ENCODE results near the gene FAF1. TPM values are rescaled to one million over a fixed set of nuclear protein-coding genes. Genes with fewer than 3 reads are reported as not detected.
"Not testable (repeated sequence)": the region's sequence is repeated elsewhere in the genome, so short reads cannot be mapped to it uniquely, and the experiment has no call there.

The FAF1 gene
- total RNA-seq, 1 donor from 2014 or later: 58.8 TPM

DNA sequence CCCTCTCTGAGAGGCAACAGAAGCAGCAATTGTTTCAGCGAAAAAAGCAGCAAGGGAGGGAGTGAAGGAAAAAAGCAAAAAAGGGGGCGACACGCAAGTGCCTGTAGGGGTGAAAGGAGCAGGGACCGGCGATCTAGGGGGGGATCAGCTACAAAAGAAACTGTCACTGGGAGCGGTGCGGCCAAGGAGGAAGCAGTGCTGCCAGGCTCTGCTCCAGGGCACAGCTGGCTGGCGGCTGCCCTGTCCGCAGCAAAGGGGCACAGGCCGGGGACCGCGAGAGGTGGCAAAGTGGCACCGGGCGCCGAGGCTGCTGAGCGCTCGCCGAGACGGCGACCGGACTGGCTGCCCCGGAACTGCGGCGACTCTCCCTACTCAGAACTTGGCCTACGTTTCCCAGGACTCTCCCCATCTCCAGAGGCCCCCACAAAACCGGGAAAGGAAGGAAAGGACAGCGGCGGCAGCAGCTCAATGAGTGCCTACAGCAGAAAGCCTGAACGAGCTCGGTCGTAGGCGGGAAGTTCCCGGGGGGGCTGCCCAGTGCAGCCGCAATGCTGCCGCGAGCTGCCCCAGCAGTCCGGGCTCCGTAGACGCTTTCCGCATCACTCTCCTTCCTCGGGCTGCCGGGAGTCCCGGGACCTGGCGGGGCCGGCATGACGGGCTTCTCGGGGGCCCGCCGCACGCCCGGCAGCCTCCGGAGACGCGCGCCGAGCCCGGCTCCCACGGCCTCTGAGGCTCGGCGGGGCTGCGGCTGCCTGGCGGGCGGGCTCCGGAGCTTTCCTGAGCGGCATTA lies 8.9 kb upstream of the FAF1 start:
- H3K4me1 Mint-ChIP-seq (ENCODE audit: low read depth): peaks cover 45% of the 10 kb centered on the region
- peak overlapping the region; percentile 99 for H3K4me3 Mint-ChIP-seq
- H3K36me3 Mint-ChIP-seq (ENCODE audit: low read depth): peaks cover 17% of the 10 kb centered on the region
- H3K27me3 Mint-ChIP-seq (ENCODE audit: insufficient read depth): peaks cover 10% of the 10 kb centered on the region
- H3K27ac Mint-ChIP-seq: peak overlapping the region; percentile 98
- no peaks in the 10 kb centered on the region for H3K9me3 Mint-ChIP-seq
- peak; percentile 40 for DNase-seq (ENCODE audit: low spot score)
- intact Hi-C loops (cut with micrococcal nuclease): loop anchor here (1.0 to 5.0 kb wide), 6 partner anchors 8 to 1758 kb away; partner anchors contain the start of genes BTF3L4, FAF1, TXNDC12 and ZYG11B

DNA sequence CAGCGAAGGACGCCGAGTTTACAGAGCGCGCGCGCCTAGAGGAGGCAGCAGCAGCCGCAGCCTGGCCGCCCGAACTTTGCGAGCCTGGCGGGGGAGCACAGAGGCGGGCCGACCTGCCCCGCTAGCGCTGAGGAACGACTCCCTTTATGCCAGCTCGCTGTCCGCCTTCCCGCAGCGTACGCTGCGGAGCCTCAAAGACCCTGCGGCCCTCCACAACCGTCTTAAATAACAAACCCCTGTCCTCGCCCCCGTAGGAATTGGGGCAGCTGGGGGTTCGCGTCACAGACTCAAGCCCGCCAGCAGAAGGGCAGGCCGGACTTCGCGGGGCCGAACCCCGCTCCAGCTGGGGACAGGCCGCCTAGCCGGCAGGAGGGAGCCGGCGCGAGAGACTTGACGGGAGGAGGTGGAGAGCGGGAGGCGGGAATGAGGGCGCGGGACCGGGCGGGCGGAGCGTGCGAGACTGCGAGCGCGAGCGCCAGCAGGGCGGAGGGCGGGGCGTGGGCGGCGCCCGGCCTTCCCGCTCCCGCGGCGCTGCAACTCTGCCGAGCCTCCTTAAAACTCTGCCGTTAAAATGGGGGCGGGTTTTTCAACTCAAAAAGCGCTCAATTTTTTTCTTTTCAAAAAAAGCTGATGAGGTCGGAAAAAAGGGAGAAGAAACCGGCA lies 8.2 kb upstream of the FAF1 start:
- H3K27me3 Mint-ChIP-seq (ENCODE audit: insufficient read depth): peaks cover 10% of the 10 kb centered on the region
- peak overlapping the region; percentile 99 for H3K4me3 Mint-ChIP-seq
- intact Hi-C loops (cut with micrococcal nuclease): loop anchor here (1.0 to 5.0 kb wide), 5 partner anchors 8 to 1759 kb away; partner anchors contain the start of genes BTF3L4, FAF1, TXNDC12 and ZYG11B
- H3K36me3 Mint-ChIP-seq (ENCODE audit: low read depth): peaks cover 10% of the 10 kb centered on the region
- H3K27ac Mint-ChIP-seq: peak overlapping the region; percentile 98
- H3K9me3 Mint-ChIP-seq: no peaks in the 10 kb centered on the region
- peaks cover 39% of the 10 kb centered on the region for H3K4me1 Mint-ChIP-seq (ENCODE audit: low read depth)
- DNase-seq (ENCODE audit: low spot score): peak; percentile 82

DNA sequence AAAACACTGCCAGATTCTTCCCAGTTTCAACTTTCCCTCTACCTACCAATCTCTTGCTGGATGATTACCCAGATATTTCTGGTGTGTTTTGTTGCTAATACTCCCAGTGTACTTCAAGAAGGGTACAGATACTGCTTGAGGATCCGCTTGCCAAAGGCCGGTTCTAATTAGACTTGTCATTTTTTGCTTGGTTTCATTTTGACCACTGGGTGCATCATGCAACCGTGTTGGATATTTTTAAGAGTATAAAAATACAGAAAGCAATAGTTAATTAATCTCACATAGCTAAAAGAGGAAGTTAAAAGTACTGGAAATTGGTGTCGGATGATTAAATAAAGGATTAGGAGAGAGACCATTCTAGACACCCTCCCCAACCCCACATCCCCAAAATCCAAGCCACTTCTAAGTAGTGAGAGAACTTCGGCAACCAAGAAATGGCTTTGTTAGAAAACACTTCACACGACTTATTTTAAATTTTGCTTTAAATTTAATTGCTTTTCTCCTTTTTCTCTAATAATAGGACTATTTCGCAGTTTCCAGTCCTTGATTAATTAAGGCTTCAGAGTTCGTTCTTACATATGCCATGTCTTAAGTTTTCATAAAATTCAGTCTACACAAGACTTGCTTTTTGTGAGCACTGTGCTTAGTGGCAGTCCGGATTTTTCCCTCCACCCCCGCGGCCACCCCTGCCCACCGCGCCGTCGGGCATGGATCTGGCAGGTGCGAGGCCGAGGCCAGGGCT lies 7.5 kb upstream of the FAF1 start:
- H3K36me3 Mint-ChIP-seq (ENCODE audit: low read depth): peaks cover 7% of the 10 kb centered on the region
- intact Hi-C loops (cut with micrococcal nuclease): loop anchor here (1.0 to 5.0 kb wide), 5 partner anchors 7 to 1760 kb away; partner anchors contain the start of genes BTF3L4, FAF1, TXNDC12 and ZYG11B
- peak overlapping the region; percentile 99 for H3K4me3 Mint-ChIP-seq
- H3K9me3 Mint-ChIP-seq: no peaks in the 10 kb centered on the region
- peaks cover 37% of the 10 kb centered on the region for H3K4me1 Mint-ChIP-seq (ENCODE audit: low read depth)
- no peak for DNase-seq (ENCODE audit: low spot score)
- H3K27ac Mint-ChIP-seq: peak overlapping the region; percentile 84
- peaks cover 13% of the 10 kb centered on the region for H3K27me3 Mint-ChIP-seq (ENCODE audit: insufficient read depth)

DNA sequence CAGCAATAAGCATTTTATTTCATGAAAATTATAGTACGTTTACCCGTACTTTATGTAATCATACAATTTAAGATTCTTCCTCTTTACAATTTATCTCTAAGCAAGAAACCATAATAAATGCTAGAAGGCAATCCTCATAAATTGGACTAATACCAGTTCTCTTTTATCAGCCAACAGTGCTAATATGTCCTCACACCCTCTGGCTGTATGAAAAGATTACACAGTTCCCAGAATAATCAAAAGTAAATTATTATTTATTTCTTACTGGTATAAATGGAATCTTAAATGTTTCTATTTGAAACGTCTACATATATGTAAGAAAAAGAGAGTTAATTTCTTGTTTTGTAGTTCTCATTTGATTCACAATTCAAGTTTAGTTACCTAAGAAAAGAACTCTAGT lies 6.9 kb upstream of the FAF1 start:
- H3K4me3 Mint-ChIP-seq: peak overlapping the region; percentile 99
- H3K27me3 Mint-ChIP-seq (ENCODE audit: insufficient read depth): peaks cover 13% of the 10 kb centered on the region
- intact Hi-C loops (cut with micrococcal nuclease): loop anchor here (5.0 kb wide), 2 partner anchors 1090 to 1760 kb away; partner anchors contain the start of genes BTF3L4, TXNDC12 and ZYG11B
- no peak overlapping the region for H3K27ac Mint-ChIP-seq
- H3K9me3 Mint-ChIP-seq: no peaks in the 10 kb centered on the region
- H3K36me3 Mint-ChIP-seq (ENCODE audit: low read depth): peaks cover 5% of the 10 kb centered on the region
- no peak for DNase-seq (ENCODE audit: low spot score)
- H3K4me1 Mint-ChIP-seq (ENCODE audit: low read depth): peaks cover 34% of the 10 kb centered on the region

DNA sequence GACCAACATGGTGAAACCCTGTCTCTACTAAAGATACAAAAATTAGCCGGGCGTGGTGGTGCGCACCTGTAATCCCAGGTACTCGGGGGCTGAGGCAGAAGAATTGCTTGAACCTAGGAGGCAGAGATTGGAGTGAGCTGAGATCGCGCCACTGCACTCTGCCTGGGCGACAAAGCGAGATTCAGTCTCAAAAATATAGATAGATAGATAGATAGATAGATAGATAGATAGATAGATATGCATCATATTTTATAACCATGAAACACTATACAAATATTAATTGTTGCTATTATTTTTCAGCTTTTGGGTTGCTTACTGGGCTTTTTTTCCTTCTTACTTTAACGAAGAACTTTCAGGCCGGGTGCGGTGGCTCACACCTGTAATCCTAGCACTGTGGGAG lies 4.8 kb upstream of the FAF1 start:
- Mint-ChIP-seq H3K36me3 (ENCODE audit: low read depth) (peaks cover 7% of the 10 kb centered on the region), H3K27ac (no peak overlapping the region), H3K4me1 (ENCODE audit: low read depth) (peaks cover 21% of the 10 kb centered on the region), H3K27me3 (ENCODE audit: insufficient read depth) (peaks cover 13% of the 10 kb centered on the region), H3K4me3 (no peak overlapping the region), H3K9me3 (no peaks in the 10 kb centered on the region)
- intact Hi-C loops (cut with micrococcal nuclease): loop anchor here (5.0 kb wide), 3 partner anchors 912 to 1762 kb away; partner anchors contain the start of genes BTF3L4, NRDC, TXNDC12 and ZYG11B
- DNase-seq (ENCODE audit: low spot score): no peak

DNA sequence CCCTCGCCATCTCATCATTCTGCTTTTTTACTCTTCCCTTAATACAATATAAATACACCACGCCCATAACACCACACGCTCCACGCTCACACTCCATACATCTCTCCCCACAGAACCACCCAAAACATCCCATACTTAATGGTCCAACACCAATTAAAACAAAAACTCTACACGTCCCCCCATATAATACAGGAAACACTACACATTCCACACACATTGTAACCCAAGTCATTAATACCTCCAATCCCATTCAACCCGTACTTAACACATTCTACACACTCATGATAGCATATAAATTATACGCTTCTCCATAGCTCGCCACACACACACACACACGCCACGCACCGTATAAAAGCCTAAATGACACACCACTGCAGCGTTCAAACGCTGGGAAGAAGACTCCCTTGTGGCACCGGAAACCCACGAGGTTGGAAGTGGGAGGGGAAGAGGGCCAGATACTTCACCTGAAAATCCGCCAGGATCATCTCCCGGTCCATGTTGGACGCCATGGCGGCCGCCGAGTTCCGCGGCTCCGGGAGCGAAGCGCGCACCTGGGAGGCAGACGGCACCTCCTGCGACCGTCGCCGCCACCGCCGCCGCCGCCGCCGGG lies 659 bp downstream of the FAF1 start:
- Mint-ChIP-seq H3K27me3 (ENCODE audit: insufficient read depth) (peaks cover 8% of the 10 kb centered on the region), H3K4me1 (ENCODE audit: low read depth) (peaks cover 23% of the 10 kb centered on the region), H3K27ac (peak overlapping the region; percentile 50), H3K9me3 (no peaks in the 10 kb centered on the region), H3K36me3 (ENCODE audit: low read depth) (peaks cover 8% of the 10 kb centered on the region), H3K4me3 (peak overlapping the region; percentile 87)
- no peak for DNase-seq (ENCODE audit: low spot score)
- intact Hi-C loops (cut with micrococcal nuclease): no loop called here

DNA sequence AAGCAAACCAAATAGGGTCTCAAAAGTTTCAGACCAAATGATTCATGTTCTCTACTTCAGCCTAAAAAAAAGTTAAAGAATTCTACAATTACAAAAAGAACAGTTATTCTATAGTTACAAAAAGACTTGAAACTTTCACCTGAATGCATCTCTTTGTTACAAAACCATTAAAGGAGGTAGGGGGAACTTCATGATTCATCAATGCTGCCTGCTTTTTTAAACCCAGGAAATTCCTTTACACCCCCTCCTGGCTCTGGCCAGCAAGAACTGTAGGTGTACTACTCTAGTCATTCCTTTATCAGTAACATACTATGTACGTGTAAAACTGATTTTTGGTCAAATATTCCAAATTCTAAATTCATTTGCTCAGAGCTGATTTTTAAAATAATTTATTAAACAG lies 5.0 kb downstream of the FAF1 start:
- intact Hi-C loops (cut with micrococcal nuclease): no loop called here
- H3K4me1 Mint-ChIP-seq (ENCODE audit: low read depth): peaks cover 24% of the 10 kb centered on the region
- H3K27ac Mint-ChIP-seq: no peak overlapping the region
- H3K9me3 Mint-ChIP-seq: no peaks in the 10 kb centered on the region
- no peak overlapping the region for H3K4me3 Mint-ChIP-seq
- no peak for DNase-seq (ENCODE audit: low spot score)
- H3K36me3 Mint-ChIP-seq (ENCODE audit: low read depth): peaks cover 4% of the 10 kb centered on the region
- H3K27me3 Mint-ChIP-seq (ENCODE audit: insufficient read depth): no peaks in the 10 kb centered on the region

DNA sequence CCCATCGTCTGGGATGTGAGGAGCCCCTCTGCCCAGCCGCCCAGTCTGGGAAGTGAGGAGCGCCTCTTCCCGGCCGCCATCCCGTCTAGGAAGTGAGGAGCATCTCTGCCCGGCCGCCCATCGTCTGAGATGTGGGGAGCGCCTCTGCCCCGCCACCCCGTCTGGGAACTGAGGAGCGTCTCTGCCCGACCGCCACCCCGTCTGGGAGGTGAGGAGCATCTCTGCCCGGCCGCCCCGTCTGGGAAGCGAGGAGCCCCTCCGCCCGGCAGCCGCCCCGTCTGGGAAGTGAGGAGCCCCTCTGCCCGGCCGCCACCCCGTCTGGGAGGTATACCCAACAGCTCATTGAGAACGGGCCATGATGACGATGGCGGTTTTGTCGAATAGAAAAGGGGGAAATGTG lies 7.5 kb downstream of the FAF1 start:
- H3K27ac Mint-ChIP-seq; intact Hi-C loops (cut with micrococcal nuclease); DNase-seq (ENCODE audit: low spot score); H3K9me3 Mint-ChIP-seq; H3K36me3 Mint-ChIP-seq (ENCODE audit: low read depth); H3K4me3 Mint-ChIP-seq; H3K27me3 Mint-ChIP-seq (ENCODE audit: insufficient read depth): not testable (repeated sequence)
- peaks cover 22% of the 10 kb centered on the region for H3K4me1 Mint-ChIP-seq (ENCODE audit: low read depth)

DNA sequence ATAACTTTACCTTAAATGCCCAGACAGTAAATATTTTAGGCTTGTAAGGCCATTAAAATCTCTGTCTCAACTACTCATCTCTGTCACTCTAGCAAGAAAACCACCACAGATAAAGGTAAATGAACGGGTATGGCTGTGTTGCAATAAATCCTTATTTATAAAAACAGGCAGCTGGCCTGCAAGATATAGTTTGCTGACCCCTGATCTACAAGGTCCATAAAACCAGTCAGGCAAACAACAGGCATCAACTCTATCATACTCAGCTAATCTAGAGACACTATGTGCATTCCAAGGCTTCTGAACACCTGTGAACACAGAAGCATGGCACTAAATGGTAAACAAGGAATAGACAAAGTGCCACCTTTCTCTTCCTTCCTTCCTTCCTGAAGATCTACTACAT lies 9.7 kb downstream of the FAF1 start:
- no peak for DNase-seq (ENCODE audit: low spot score)
- no peak overlapping the region for H3K4me3 Mint-ChIP-seq
- intact Hi-C loops (cut with micrococcal nuclease): no loop called here
- no peaks in the 10 kb centered on the region for H3K9me3 Mint-ChIP-seq
- H3K27ac Mint-ChIP-seq: no peak overlapping the region
- peaks cover 17% of the 10 kb centered on the region for H3K4me1 Mint-ChIP-seq (ENCODE audit: low read depth)
- H3K27me3 Mint-ChIP-seq (ENCODE audit: insufficient read depth): no peaks in the 10 kb centered on the region
- peaks cover 7% of the 10 kb centered on the region for H3K36me3 Mint-ChIP-seq (ENCODE audit: low read depth)

DNA sequence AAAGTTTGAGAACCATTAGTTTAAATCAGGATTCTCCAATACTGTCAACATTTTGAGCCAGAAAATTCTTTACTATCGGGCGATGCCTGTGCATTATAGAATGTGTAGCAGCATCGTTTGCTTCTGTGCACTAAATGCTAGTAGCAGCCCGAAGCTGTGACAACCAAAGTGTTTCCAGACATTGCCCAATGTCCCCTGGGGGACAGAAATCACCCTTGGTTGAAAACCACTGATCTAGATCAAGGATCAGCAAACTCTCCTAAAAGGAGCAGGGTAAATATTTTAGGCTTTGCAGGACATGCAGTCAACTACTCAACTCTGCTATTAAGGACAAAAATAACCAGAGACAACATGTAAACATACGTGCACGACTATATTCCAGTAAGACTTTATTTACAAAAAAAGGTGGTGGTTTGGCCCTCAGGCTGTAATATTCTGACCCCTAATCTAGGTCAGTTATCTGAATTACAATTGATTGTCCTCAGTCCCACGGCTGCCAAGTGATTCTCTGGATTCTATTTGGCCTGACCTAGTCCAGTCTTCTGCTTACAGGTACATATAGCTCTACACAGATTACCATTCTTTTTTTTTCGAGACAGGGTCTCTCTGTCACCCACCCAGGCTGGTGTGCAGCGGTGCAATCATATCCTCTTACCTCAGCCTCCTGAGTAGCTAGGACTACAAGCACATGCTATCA lies 10.6 kb downstream of the FAF1 start:
- Mint-ChIP-seq H3K27me3 (ENCODE audit: insufficient read depth) (no peaks in the 10 kb centered on the region), H3K4me1 (ENCODE audit: low read depth) (peaks cover 17% of the 10 kb centered on the region), H3K9me3 (no peaks in the 10 kb centered on the region), H3K36me3 (ENCODE audit: low read depth) (peaks cover 7% of the 10 kb centered on the region), H3K4me3 (no peak overlapping the region), H3K27ac (no peak overlapping the region)
- intact Hi-C loops (cut with micrococcal nuclease): no loop called here
- no peak for DNase-seq (ENCODE audit: low spot score)

DNA sequence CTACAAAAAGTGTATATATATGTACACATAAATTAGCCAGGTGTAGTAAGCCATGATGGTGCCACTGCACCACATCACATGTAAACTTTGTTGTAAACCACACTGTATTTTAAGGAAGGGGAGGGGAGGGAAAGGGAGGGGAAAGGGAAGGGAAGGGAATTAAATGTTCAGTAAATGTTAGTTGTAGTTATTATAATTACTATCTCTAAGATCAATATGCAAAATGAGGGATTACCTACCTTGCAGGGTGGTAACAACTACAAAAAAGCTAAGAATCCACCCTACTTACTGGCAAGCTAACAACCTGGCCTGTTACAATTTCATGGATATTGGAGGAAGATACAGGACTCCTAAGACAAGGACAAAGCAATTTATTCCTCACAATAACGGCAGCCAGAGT lies 17.7 kb downstream of the FAF1 start:
- no peak for DNase-seq (ENCODE audit: low spot score)
- Mint-ChIP-seq H3K36me3 (ENCODE audit: low read depth) (peaks cover 1% of the 10 kb centered on the region), H3K4me1 (ENCODE audit: low read depth) (peaks cover 5% of the 10 kb centered on the region), H3K27me3 (ENCODE audit: insufficient read depth) (no peaks in the 10 kb centered on the region), H3K27ac (no peak overlapping the region), H3K4me3 (no peak overlapping the region), H3K9me3 (no peaks in the 10 kb centered on the region)
- intact Hi-C loops (cut with micrococcal nuclease): no loop called here

DNA sequence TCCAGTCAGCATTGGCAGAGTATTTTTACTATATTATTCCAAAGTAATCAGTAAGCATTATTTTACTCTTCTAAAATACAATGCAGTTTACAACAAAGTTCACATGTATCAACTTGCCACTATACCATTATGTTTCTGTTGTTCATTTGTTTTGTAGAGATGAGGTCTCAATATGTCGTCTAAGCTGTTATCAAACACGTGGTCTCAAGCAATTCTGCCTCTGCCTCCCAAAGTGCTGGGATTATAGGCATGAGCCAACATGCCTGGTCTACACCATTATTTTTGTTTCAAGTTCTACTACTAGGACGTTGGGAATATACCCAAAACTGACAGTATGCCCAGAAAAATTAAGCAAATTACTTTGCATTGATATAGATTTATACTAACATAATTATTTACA lies 19.8 kb downstream of the FAF1 start:
- no peak for DNase-seq (ENCODE audit: low spot score)
- intact Hi-C loops (cut with micrococcal nuclease): no loop called here
- H3K4me1 Mint-ChIP-seq (ENCODE audit: low read depth): peaks cover 14% of the 10 kb centered on the region
- H3K27me3 Mint-ChIP-seq (ENCODE audit: insufficient read depth): no peaks in the 10 kb centered on the region
- H3K4me3 Mint-ChIP-seq: no peak overlapping the region
- H3K9me3 Mint-ChIP-seq: no peaks in the 10 kb centered on the region
- H3K36me3 Mint-ChIP-seq (ENCODE audit: low read depth): peaks cover 1% of the 10 kb centered on the region
- no peak overlapping the region for H3K27ac Mint-ChIP-seq
